ENCODE measurements around the gene SH3BGRL2.

DNA sequence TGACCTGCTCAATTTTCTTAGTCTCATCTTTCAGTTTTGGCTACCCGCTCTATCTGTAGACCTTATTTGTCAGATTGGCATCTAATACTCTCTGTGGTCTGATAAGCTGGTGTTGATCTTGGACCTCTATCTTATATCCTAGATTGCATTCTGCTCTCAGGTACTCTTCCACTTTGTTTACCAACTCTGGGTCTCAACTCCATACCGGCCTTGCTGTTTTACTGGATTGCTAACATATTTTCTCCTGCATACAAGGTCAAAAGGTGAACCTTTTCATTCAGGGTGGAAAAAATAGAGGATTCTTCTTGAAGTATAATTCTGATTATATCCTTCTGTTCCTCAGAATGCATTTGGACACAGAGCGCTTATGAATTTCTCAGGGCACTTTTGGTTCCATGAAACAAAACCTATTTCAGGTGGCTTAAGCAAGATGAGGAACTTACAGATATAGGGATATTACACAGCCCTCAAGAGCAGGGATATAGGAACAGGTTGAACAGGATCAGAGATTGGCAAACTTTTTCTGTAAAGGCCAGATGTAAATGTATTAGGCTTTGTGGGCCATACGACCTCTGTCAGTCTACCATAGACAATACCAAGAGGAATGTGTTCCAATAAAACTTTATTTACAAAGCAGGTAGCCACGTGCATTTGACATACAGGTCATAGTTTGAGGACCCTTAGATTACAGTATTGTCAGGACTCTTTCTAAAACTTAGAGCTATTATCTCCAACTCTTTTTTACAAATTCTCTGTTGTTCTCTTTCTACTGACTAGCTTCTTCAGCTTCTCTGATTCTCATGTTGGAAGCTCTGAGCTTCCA lies 2.5 kb upstream of the SH3BGRL2 start:
- TF ChIP-seq EGR1 (IDR thresholded peaks at IDR 0.05) (no peak), MAX (IDR thresholded peaks at IDR 0.05) (no peak), TCF12 (IDR thresholded peaks at IDR 0.05; ENCODE audit: low read depth) (no peak), YY1 (IDR thresholded peaks at IDR 0.05; ENCODE audit: low read depth) (no peak), EP300 (IDR thresholded peaks at IDR 0.05; ENCODE audit: borderline replicate concordance) (no peak), TAF1 (IDR thresholded peaks at IDR 0.05; ENCODE audit: low read depth) (no peak), REST (IDR thresholded peaks at IDR 0.05; ENCODE audit: low read depth) (no peak), CEBPB (IDR thresholded peaks at IDR 0.05) (no peak)

Data from Ishikawa (cell line).